Measurements from ENCODE around the gene MRPL21. TPM values are rescaled to one million over a fixed set of nuclear protein-coding genes. Genes with fewer than 3 reads are reported as not detected.

MRPL21 gene
- polyA plus RNA-seq, 2 of the 4 experiments (the other 2 are of a cell fraction) = 116 to 131 TPM

DNA sequence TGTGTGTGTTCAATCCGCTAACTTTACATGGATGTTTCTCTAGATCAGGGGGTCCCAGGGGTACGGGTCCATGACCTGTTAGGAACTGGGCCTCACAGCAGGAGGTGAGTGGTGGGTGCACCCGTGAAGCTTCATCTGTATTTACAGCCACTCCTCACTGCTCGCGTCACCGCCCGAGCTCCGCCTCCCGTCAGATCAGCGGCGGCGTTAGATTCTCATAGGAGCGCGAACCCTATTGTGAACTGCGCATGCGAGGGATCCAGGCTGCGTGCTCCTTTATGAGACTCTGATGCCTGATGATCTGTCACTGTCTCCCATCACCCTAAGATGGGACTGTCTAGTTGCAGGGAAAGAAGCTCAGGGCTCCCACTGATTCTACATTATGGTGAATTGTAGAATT, 45.3 kb upstream of the MRPL21 start:
- Histone ChIP-seq H3K4me3 (no peak overlapping the region), H3K4me2 (no peak overlapping the region), H3K9me3 (no peaks in the 10 kb centered on the region), H3K4me1 (no peaks in the 10 kb centered on the region), H3K27ac (no peak overlapping the region)
- DNase-seq (ENCODE audit: low read depth in 1 of 2, low spot score in 1 of 2) (no peak), ATAC-seq (no peak), FAIRE-seq (no peak)
- ChIA-PET CTCF (interaction anchor here (0.9 to 3.1 kb wide), 4 partner anchors 8 to 95 kb away, joined by 3 to 17 read pairs (median 6); partner anchors contain the start of gene MRGPRF), POLR2A (no interaction called here)
- TF ChIP-seq MAFK (IDR thresholded peaks at IDR 0.05; ENCODE audit: partially characterized antibody) (no peak), TFCP2L1 (CRISPR knock-in tag; IDR thresholded peaks at IDR 0.05) (no peak), CEBPB (IDR thresholded peaks at IDR 0.05) (no peak), RAD21 (conservative IDR thresholded peaks at IDR 0.05 in 1 of 2, IDR thresholded peaks at IDR 0.05 in 1 of 2) (no peak), MYC (IDR thresholded peaks at IDR 0.05; ENCODE audit: borderline replicate concordance, low read length) (no peak), HEYL (CRISPR knock-in tag; IDR thresholded peaks at IDR 0.05) (no peak)
- TF ChIP-seq, protein P1, sequence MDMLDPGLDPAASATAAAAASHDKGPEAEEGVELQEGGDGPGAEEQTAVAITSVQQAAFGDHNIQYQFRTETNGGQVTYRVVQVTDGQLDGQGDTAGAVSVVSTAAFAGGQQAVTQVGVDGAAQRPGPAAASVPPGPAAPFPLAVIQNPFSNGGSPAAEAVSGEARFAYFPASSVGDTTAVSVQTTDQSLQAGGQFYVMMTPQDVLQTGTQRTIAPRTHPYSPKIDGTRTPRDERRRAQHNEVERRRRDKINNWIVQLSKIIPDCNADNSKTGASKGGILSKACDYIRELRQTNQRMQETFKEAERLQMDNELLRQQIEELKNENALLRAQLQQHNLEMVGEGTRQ (IDR thresholded peaks at IDR 0.05) = no peak
- TF ChIP-seq, protein P2, sequence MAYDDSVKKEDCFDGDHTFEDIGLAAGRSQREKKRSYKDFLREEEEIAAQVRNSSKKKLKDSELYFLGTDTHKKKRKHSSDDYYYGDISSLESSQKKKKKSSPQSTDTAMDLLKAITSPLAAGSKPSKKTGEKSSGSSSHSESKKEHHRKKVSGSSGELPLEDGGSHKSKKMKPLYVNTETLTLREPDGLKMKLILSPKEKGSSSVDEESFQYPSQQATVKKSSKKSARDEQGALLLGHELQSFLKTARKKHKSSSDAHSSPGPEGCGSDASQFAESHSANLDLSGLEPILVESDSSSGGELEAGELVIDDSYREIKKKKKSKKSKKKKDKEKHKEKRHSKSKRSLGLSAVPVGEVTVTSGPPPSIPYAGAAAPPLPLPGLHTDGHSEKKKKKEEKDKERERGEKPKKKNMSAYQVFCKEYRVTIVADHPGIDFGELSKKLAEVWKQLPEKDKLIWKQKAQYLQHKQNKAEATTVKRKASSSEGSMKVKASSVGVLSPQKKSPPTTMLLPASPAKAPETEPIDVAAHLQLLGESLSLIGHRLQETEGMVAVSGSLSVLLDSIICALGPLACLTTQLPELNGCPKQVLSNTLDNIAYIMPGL (CRISPR knock-in tag; IDR thresholded peaks at IDR 0.05; ENCODE audit: borderline replicate concordance) = no peak
- 86% methylated on average over 17 of the region's 17 CpGs for WGBS (ENCODE audit: missing lambda C conversion rate)

DNA sequence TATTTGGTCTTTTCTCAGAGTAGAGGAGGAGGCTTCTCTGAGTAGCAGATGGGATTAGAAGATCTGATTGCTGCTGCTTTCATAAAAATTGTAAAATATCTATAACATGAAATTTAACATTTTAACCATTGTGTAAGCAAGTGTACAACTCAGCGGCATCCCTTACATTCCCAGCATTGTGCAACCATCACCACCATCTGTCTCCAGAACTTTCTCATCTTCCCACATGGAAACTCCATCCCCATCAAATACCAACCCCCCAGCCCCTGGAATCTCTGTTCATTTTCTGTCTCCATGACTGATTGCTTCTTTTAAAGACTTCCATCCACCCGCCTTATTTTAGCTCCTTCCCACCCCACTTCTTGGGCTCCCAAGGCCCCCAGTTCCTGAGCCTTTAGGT, 44.9 kb upstream of the MRPL21 start:
- TF ChIP-seq RCOR1 (IDR thresholded peaks at IDR 0.05; ENCODE audit: low read depth, low read length) = no peak
- no peak for TF ChIP-seq ZSCAN20 (CRISPR knock-in tag; IDR thresholded peaks at IDR 0.05)
- no peak for TF ChIP-seq CBX2 (IDR thresholded peaks at IDR 0.05; ENCODE audit: borderline replicate concordance, low read depth)
- no peak for TF ChIP-seq KDM1A (IDR thresholded peaks at IDR 0.05; ENCODE audit: low read depth)
- TF ChIP-seq SREBF2 (IDR thresholded peaks at IDR 0.05) = no peak
- no peak for TF ChIP-seq NR3C1 (IDR thresholded peaks at IDR 0.05)
- ChIA-PET CTCF (interaction anchor here (0.9 to 2.7 kb wide), 4 partner anchors 18 to 622 kb away, joined by 3 to 8 read pairs (median 4); partner anchors contain the start of gene MRGPRF), POLR2A (no interaction called here)
- ATAC-seq (no peak), FAIRE-seq (no peak), DNase-seq (ENCODE audit: low read depth in 1 of 2, low spot score in 1 of 2) (no peak)
- Histone ChIP-seq H3K4me2 (no peak overlapping the region), H3K4me3 (no peak overlapping the region), H3K4me1 (no peaks in the 10 kb centered on the region), H3K9me3 (no peaks in the 10 kb centered on the region), H3K27ac (no peak overlapping the region)
- 88% methylated on average over 2 of the region's 2 CpGs for WGBS (ENCODE audit: missing lambda C conversion rate)

DNA sequence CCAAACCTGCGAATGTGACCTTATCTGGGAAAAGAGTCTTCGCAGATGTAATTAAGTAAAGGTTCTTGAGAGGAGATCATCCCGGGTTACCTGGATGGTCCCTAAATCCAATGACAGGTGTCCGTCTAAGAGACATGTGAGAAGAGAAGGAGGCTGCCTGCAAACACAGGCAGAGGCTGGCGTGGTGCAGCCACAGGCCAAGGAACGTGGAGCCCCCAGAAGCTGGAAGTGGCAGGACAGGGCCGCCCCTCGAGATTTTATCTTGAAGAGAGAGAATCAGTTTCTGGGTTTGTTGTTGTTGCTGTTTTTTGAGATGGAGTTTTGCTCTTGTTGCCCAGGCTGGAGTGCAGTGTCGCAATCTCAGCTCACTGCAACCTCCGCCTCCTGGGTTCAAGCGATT, 43.5 kb upstream of the MRPL21 start:
- POLR2A ChIA-PET = interaction anchor here (1.4 kb wide), 1 partner anchor 62 kb away, joined by 3 read pairs; no protein-coding TSS in a partner anchor
- 78% methylated on average over 11 of the region's 11 CpGs for WGBS (ENCODE audit: missing lambda C conversion rate)

More for the DNA sequence above, 43.5 kb upstream of the MRPL21 start:
- no peak overlapping the region for H3K4me3 ChIP-seq
- no peak overlapping the region for H3K4me2 ChIP-seq
- no peak for ATAC-seq
- CTCF ChIA-PET = interaction anchor here (1.1 to 1.4 kb wide), 4 partner anchors 15 to 621 kb away, joined by 3 to 6 read pairs (median 3); no protein-coding TSS in a partner anchor
- no peak for FAIRE-seq
- no peaks in the 10 kb centered on the region for H3K4me1 ChIP-seq
- H3K27ac ChIP-seq = no peak overlapping the region
- no peak for TF ChIP-seq ZFP36 (IDR thresholded peaks at IDR 0.05; ENCODE audit: borderline replicate concordance, partially characterized antibody)
- TF ChIP-seq, protein P3, sequence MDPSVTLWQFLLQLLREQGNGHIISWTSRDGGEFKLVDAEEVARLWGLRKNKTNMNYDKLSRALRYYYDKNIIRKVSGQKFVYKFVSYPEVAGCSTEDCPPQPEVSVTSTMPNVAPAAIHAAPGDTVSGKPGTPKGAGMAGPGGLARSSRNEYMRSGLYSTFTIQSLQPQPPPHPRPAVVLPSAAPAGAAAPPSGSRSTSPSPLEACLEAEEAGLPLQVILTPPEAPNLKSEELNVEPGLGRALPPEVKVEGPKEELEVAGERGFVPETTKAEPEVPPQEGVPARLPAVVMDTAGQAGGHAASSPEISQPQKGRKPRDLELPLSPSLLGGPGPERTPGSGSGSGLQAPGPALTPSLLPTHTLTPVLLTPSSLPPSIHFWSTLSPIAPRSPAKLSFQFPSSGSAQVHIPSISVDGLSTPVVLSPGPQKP (IDR thresholded peaks at IDR 0.05; ENCODE audit: low read depth, low read length) = no peak
- TF ChIP-seq, protein P4, sequence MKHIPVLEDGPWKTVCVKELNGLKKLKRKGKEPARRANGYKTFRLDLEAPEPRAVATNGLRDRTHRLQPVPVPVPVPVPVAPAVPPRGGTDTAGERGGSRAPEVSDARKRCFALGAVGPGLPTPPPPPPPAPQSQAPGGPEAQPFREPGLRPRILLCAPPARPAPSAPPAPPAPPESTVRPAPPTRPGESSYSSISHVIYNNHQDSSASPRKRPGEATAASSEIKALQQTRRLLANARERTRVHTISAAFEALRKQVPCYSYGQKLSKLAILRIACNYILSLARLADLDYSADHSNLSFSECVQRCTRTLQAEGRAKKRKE (CRISPR knock-in tag; IDR thresholded peaks at IDR 0.05; ENCODE audit: low read depth) = no peak
- no peak for TF ChIP-seq ZC3H11A (IDR thresholded peaks at IDR 0.05)
- TF ChIP-seq FOSL2 (IDR thresholded peaks at IDR 0.05) = no peak
- no peak for TF ChIP-seq FOSL2 (CRISPR knock-in tag; IDR thresholded peaks at IDR 0.05)
- no peak for TF ChIP-seq RFX5 (IDR thresholded peaks at IDR 0.05)
- no peak for TF ChIP-seq MAFK (IDR thresholded peaks at IDR 0.05; ENCODE audit: partially characterized antibody)
- TF ChIP-seq CBX8 (IDR thresholded peaks at IDR 0.05) = no peak
- TF ChIP-seq, protein P5, sequence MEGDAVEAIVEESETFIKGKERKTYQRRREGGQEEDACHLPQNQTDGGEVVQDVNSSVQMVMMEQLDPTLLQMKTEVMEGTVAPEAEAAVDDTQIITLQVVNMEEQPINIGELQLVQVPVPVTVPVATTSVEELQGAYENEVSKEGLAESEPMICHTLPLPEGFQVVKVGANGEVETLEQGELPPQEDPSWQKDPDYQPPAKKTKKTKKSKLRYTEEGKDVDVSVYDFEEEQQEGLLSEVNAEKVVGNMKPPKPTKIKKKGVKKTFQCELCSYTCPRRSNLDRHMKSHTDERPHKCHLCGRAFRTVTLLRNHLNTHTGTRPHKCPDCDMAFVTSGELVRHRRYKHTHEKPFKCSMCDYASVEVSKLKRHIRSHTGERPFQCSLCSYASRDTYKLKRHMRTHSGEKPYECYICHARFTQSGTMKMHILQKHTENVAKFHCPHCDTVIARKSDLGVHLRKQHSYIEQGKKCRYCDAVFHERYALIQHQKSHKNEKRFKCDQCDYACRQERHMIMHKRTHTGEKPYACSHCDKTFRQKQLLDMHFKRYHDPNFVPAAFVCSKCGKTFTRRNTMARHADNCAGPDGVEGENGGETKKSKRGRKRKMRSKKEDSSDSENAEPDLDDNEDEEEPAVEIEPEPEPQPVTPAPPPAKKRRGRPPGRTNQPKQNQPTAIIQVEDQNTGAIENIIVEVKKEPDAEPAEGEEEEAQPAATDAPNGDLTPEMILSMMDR (IDR thresholded peaks at IDR 0.05) = no peak
- TF ChIP-seq ZSCAN20 (CRISPR knock-in tag; IDR thresholded peaks at IDR 0.05) = no peak
- TF ChIP-seq RARB (CRISPR knock-in tag; IDR thresholded peaks at IDR 0.05) = no peak
- TF ChIP-seq BHLHE40 (IDR thresholded peaks at IDR 0.05; ENCODE audit: low read depth, low read length) = no peak
- no peaks in the 10 kb centered on the region for H3K9me3 ChIP-seq
- no peak for DNase-seq (ENCODE audit: low read depth in 1 of 2, low spot score in 1 of 2)

Measured in A549 (cell line).